Measurements from ENCODE around the gene AK5. TPM values are rescaled to one million over a fixed set of nuclear protein-coding genes. Genes with fewer than 3 reads are reported as not detected.

The AK5 gene, protein sequence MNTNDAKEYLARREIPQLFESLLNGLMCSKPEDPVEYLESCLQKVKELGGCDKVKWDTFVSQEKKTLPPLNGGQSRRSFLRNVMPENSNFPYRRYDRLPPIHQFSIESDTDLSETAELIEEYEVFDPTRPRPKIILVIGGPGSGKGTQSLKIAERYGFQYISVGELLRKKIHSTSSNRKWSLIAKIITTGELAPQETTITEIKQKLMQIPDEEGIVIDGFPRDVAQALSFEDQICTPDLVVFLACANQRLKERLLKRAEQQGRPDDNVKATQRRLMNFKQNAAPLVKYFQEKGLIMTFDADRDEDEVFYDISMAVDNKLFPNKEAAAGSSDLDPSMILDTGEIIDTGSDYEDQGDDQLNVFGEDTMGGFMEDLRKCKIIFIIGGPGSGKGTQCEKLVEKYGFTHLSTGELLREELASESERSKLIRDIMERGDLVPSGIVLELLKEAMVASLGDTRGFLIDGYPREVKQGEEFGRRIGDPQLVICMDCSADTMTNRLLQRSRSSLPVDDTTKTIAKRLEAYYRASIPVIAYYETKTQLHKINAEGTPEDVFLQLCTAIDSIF
- total RNA-seq (2014; rRNA removed): 426 and 430 TPM in 2 replicates
- 242 TPM for polyA plus RNA-seq (2012)

DNA sequence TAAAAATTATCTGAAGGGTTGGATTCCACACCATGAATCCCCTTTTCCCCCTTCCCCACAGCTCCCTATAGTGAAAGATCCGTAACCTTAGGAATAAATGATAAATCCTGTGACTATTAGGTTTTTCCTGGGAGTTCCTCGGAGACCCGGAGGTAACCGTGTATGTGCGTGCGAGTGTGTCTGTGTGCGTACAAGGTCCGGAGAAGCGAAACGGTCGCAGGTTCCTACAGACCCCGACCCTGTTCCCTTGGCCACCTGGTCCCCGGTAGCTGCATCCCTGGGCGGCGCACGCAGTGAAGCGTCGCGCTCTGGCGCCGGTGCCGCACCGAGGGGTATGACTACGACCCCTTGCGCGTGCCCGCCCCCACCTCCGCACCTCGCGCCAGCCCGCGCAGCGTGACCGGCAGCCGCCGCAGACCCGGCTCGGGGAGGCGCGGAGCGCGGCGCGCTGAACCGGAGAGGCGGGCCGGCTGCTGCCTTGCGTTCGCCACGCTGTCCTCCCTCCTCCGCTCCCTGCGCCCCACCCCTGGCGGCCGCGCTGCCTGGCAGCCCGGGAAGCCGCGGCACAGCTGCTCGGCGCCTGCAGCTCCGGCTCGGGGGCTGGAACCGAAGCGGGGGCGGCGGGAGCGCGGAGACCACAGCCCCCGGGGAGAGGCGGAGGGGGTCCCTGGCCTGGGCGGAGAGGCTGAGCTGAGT is at the start of gene AK5:
TSS of gene AK5 (plus strand) at position 529 of the 696 bp plus-strand sequence. CDS start 295 bp downstream, outside the sequence.
- peak; percentile 62 for DNase-seq (ENCODE audit: low read depth)

DNA sequence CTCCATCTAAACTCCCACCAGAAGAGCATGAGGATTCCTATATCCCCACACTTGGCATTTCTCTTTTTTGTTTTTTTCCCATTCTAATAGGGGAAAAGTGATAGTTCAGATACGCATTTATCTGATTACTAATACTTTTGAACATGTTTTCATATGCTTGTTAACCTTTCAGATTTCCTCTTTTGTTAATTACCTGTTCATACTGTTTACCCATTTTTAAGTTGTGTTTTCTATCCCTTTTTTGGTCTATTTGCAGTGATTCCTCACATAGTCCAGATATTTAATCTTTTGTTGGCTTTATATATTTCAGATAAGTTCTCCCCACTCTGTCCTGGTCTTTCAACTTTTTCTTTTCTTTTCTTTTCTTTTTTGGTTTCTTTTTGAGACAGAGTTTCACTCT is 49.0 kb upstream of the AK5 start:
- DNase-seq (ENCODE audit: low read depth): no peak

DNA sequence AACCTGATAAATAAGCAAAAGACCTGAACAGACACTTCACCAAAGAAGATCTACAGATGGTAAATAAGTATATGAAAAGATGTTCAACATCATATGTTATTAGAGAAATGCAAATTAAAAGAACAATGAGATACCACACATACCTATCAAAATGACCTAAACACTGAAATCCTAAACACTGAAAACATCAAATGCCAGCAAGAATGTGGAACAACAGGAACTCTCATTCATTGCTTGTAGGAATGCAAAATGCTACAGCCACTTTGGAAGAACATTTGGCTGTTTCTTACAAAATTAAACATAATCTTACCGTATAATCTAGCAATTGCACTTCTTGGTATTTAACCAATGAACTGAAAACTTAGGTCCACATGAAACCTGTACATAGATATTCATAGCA is 47.7 kb upstream of the AK5 start:
- DNase-seq (ENCODE audit: low read depth): no peak

GRCh38 chr1:77234943-77235342 is 46.9 kb upstream of the AK5 start:
- DNase-seq (ENCODE audit: low read depth): no peak

DNA sequence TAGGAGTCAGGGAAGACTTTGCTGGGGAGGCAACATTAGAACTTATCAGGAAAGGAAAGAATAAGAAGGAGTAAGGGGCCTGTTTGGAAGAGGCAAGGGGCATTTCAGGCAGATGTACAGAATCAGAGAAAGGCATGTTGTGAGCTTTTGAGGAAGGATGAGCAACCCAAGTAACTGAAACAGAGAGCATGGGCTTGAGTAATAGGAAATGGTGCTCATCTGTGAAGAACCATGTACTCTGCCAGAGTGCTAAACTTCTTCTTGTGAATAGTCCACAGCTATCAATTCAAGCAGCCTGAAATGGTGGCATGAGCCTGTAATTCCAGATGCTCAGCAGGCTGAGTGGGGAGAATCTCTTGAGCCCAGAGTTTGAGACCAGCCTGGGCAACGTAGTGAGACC is 43.4 kb upstream of the AK5 start:
- DNase-seq (ENCODE audit: low read depth): no peak

- no peak for DNase-seq (ENCODE audit: low read depth)
Observed at GRCh38 chr1:77239311-77239710, 42.5 kb upstream of the AK5 start.

GRCh38 chr1:77245830-77246229 is 36.0 kb upstream of the AK5 start:
- DNase-seq (ENCODE audit: low read depth): no peak

DNA sequence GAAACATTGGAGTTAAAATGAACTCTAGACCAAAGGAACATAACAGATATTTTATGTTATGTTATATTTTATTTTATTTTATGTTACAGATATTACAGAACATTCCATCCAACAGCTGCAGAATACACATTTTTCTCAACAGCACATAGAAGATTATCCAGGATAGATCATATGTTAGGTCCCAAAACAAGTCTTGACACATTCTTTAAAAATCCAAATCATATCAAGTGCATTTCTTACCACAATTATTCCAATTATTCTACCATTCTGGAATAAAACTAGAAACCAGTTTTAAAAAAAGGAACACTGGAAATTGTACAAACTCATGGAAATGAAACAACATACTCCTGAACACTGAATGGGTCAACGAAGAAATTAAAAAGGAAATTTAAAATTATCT is 31.7 kb upstream of the AK5 start:
- DNase-seq (ENCODE audit: low read depth): peak; percentile 57

GRCh38 chr1:77253211-77253610 is 28.6 kb upstream of the AK5 start:
- no peak for DNase-seq (ENCODE audit: low read depth)

GRCh38 chr1:77263708-77264107 is 18.1 kb upstream of the AK5 start:
- no peak for DNase-seq (ENCODE audit: low read depth)

DNA sequence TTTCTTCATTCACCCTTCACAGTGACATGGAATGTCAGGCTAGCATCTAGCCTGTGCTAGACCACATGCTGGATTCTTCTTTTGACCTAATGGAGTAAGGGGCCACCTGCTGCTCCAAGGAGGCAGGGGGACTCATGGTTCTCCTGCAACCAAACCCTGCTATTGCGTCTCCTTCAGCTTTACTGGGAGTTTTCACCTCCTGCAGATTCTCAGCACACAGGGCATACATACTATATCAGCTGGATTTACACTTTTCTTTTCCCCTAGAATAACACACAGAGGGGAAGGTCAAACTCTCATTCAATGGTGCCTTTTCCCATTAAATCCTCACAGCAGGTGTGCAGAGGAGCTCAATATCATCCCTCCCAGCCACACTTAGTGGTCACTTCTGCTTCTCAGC is 16.6 kb upstream of the AK5 start:
- no peak for DNase-seq (ENCODE audit: low read depth)

- DNase-seq (ENCODE audit: low read depth): no peak
Observed at GRCh38 chr1:77267035-77267434, 14.8 kb upstream of the AK5 start.

GRCh38 chr1:77271852-77272580 is 9.8 kb upstream of the AK5 start:
- DNase-seq (ENCODE audit: low read depth): peak; percentile 82

DNA sequence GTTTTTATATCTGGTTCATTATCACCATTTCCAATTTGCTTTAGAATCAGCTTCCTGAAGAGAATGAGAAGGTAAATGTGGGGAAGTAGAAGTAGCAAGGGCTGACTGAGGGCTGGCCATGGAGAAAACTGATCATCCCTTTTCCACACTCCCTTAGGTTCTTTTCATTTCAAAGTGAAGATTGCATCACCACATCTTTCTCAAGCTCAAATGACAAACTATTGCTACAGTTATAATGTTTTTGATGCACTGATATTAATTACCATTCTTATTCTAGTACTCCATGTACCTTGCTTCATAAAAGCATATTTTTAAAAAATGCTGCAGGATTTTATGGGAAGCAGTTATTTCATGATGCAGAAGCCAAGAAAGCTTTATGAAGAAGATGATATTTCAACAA is 7.9 kb upstream of the AK5 start:
- DNase-seq (ENCODE audit: low read depth): peak; percentile 49

GRCh38 chr1:77275194-77275593 is 6.6 kb upstream of the AK5 start:
- DNase-seq (ENCODE audit: low read depth): no peak

- no peak for DNase-seq (ENCODE audit: low read depth)
Observed at GRCh38 chr1:77276941-77277340, 4.9 kb upstream of the AK5 start.

- DNase-seq (ENCODE audit: low read depth): no peak
Observed at GRCh38 chr1:77279929-77280328, 1.9 kb upstream of the AK5 start.

DNA sequence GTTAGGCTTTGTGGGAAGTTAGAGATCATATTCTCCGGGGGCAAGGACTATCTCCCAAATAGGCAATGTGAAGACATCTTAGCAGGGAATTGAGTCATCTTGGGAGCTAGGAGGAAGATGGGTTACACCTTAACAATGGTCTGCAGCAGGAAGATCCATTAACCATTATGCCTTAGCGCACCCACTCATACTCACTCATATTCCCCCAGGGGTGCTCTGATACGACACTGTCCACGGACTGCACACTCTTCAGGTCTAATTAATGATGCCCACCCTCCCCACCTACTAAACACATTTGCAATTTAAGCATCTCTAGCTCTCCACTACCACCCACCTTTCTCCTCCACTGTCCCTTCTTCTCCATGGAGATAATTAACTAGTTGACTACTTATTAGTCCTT is 857 bp upstream of the AK5 start:
- no peak for DNase-seq (ENCODE audit: low read depth)

DNA sequence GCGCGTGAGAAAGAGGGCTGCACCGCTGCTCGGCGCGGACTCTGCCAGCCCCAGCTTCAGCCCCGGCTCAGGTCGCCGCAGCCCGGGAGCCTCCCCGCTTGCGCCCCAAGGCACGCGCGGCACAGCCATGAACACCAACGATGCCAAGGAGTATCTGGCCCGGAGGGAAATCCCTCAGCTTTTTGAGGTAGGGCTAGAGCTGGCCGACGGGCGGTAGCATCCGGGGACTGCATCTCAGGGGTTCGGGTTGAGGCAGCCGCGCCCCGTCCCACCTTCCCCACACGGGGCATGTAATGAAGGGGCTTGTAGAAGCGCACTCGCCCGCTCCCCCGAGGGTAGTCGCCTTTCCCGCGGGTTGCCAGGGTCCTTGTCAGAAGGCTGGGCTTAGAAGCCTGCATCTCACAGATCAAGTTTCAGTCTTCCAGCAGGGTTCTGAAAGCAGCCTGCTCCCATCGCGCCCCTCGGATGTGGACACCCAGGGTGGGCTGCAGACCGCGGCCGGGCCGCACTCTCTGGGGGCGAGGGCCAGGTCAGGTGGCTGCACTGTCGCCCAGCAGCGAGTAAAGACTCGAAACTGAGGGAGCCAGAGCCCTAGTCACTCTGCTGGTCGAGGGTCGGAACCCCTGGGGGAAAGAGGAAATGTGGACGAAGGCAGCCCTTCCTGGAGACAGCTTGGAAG is 507 bp downstream of the AK5 start:
- DNase-seq (ENCODE audit: low read depth): peak; percentile 67

DNA sequence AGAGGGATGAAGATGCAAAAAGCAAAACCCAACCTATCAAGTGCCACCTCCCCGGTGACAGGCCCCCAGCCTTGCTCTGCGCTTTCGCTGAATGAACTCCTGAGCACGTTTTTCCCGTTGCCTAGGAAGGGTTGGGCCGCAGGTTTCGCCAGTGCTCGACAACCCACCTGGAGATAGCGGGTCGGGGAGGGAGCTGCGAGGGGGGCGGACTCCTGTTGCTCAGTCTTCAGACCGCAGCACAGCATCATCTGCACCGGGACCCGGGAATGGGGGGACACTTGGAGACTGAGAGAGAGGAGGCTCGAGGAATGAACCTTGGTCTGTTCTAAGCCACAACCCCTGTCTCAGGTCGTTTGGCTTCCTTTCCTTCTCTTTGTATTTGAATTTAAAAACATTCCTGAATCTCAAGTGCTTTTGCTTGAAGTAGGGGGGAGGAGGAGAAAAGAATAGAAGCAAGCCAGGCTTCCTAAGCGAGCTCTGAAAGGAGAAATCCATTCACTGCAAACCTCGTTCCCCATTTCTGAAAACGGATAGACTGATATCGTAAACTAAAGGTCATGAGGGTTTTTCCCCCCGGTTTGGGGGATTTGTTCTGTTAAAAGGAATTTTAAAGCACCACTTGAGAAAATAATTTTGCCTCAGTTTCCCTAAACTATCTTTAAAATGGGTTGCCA is 1.2 kb downstream of the AK5 start:
- DNase-seq (ENCODE audit: low read depth): peak; percentile 31
